AG09309 (cell line): Measurements from ENCODE around the gene SCG5.
A peak's percentile ranks its signal among the peaks of the same experiment; 100 is the strongest.

ENCODE experiments used
- DNase-seq: peaks from one replicate; pipeline ENCODE4 v3.0.0-alpha.2; 2010; ENCODE audit warnings: low read depth
- H3K4me3 ChIP-seq: 2 replicates; pipeline ENCODE4 v1.5.1; 2011; ENCODE audit warnings: mild to moderate bottlenecking, low read depth, low read length, moderate library complexity; ENCODE audit not compliant: control insufficient read depth
- CTCF ChIP-seq: IDR thresholded peaks from 2 replicates; pipeline ENCODE4 v1.5.1; 2011; ENCODE audit warnings: mild to moderate bottlenecking, low read depth, low read length, inconsistent platforms; ENCODE audit not compliant: insufficient read depth, control insufficient read depth; ENCODE audit errors: missing control alignments

SCG5 gene

GRCh38 chr15:32701863-32702262, 60.4 kb downstream of the SCG5 start:
- no peak for TF ChIP-seq CTCF
- H3K4me3 ChIP-seq, result no peak overlapping the region
- DNase-seq, result no peak

DNA sequence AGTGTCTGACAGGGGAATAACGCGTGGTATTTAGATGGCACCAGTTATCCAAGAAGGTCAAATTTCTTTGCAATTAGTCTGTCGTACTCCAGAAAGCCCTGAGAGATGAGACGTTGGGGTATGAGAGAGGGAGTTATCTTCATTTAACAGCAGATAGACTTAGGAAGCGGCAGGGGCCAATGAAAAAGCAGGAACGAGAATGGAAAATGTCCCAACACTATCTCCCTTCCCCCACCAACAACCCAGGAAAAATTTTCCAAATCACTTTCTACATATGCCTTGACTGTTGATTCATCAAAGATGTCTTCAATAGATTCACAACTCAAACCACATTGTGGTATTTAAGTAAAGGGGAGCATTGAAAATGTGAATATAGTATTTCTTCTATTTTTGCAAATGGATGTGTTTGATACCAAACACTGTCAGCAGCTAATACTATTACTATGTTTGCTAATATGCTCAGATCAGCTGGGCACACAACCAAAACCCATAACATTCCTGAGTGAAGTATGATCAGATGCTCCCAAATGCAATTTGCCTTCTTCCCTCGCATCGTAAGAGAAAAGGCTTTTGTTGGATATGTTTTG, 63.0 kb downstream of the SCG5 start:
- DNase-seq, result no peak
- no peak for TF ChIP-seq CTCF
- H3K4me3 ChIP-seq, result no peak overlapping the region

DNA sequence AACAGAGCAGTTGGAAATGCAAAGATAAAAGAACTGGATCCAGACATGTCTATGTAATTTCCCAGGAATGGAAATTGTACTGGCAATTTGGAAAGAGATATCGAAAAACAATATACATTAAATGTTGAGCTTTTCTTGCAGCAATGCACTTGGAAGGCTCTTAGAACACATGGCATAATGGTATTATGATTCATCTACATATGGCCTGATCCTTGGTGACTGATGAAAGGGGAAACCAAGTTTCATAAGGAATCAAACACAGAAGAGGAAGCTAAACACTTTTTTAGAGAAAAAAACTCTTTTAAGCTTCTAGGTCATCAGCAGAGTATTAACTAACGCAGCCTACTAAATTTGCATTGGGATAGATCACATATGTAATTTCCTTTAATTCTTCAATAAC, 63.9 kb downstream of the SCG5 start:
- no peak for TF ChIP-seq CTCF
- no peak overlapping the region for H3K4me3 ChIP-seq
- DNase-seq, result no peak

- peak; percentile 70 for DNase-seq
- H3K4me3 ChIP-seq, result no peak overlapping the region
- no peak for TF ChIP-seq CTCF
Observed at GRCh38 chr15:32706704-32707103, 65.2 kb downstream of the SCG5 start.

DNA sequence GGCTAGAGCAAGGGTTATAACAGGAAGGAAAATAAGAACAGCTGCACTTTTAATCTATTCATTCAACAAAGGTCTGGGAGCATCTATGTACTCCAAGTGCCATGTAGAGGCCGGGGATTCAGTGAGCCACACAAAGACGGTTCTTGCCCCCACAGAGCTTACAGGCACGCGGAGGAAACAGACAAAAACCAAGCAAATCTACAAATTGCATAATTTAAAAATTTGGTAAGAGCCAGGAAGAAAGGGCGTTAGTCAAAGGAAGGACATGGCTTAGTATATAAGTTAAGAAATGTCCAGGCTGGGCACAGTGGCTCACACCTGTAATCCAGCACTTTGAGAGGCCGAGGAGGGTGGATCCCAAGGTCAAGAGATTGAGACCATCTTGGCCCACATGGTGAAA, 65.9 kb downstream of the SCG5 start:
- TF ChIP-seq CTCF, result no peak
- H3K4me3 ChIP-seq, result no peak overlapping the region
- no peak for DNase-seq

DNA sequence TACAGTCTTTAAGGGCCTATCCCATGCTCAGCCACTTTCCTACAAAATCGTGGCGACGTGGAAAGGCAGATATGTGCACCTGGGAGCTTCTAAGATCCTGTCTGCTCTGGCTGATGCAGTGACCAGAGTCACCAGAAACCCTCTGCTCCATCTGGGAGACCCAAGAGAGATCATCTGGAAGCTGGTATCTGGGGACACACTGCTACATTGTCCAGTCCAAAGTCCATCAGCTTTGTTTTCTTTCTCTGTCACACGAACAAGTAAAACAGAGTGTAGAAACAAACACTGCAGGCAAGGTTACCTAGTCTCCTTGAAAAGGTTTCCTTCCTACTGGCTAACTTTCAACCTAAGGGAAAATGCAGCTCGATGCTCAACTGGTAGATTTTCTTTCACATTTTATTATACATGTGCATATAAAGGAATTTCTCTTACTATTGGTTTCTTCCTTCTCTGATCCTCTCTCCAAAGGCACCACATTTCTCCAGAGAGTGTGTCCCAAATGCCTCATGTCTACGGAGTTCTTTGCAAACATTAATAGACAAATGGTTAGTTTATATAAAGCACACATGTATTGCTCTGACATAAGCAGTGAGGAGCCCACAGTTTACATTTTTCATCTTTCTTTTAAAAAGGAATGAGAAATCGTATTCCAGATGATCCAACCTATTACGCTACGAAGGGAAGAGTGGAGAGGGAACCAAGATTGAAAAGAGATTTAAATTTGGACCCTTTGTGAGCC, 68.0 kb downstream of the SCG5 start:
- H3K4me3 ChIP-seq, result no peak overlapping the region
- DNase-seq, result no peak
- TF ChIP-seq CTCF, result no peak
